Fibroblast of peridontal ligament (primary cell): ENCODE data around the gene MACC1.
A peak's percentile ranks its signal among the peaks of the same experiment; 100 is the strongest.

Source experiments
- DNase-seq: peaks from one replicate; pipeline ENCODE4 v3.0.0-alpha.2; 2010; ENCODE audit errors: extremely low read depth

MACC1 gene

DNA sequence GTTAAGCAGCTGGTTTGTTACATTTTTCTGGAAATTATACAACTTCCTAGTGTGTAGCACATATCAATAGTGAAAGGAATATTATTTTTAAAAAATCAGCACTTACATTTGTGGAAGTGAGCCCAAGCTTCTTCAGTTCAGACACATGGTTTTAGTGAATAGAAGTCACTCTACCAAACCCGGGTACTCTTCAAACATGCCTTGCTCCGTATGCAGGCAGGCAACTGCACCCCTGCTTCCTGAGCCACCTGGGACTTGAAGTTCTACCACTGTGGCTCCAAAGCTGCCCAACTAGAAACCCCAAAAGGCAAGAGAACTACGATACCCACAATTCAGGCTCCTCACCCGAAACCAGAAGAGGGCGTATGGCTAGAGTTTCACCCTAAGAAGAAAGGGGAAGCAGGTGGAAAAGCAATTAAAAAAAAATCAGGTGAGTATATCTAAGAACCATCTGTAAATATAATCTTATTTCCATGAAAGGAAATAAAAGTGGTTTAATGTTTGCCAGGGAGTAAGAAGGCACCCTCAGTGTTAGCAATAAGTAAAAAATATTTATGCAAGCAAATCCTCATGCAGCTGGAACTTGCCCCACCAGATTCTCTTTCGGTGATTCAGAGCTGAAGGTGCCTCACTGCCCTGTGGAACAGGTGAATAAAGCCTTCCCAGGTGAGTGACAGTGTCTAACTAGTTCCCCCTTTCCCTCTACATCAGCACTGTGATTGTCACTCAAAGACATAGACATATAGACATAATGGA is at the start of gene MACC1:
MACC1 (minus strand) TSS at position 192 of the 756 bp plus-strand sequence. CDS start 55,522 bp downstream, outside the sequence.
- DNase-seq: no peak

DNA sequence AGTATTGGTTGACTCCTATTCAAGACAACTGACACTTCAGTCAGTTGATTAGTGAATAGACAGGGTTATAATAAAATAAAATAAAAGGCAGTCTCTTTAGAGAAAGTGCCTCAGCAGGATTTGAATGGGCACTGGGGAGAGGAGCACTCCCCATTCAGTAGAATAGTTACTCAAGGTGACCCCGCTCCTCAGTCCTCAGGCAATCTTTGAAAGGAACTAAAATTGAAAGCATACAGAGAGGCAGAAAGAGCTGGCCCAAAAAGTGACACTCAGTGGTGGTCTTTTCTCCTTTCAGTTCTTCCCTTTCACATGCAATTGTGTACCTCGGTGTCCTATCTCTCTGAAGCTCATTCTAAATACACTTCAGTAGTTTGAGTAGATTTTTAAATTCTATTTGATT is 47.4 kb upstream of the MACC1 start:
- no peak for DNase-seq

DNA sequence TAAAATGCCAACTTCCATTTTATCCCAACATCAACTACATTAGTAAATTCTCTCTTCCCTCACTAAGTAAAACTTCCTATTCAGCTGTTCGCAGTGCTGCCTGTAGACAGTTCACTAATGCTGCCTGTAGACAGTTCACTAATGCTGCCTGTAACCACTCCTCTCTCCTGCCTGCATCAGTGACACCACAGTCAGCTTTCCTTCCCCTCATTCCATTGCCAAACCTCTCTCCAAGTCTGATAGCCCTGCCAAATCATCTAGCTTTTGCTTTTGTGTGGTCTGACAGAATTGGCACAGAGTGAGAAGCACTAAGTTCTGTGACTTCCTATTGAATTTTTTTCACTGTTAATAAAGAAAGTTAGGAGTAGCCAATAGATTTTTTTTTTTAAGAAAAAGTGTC is 43.0 kb upstream of the MACC1 start:
- peak; percentile 62 for DNase-seq

DNA sequence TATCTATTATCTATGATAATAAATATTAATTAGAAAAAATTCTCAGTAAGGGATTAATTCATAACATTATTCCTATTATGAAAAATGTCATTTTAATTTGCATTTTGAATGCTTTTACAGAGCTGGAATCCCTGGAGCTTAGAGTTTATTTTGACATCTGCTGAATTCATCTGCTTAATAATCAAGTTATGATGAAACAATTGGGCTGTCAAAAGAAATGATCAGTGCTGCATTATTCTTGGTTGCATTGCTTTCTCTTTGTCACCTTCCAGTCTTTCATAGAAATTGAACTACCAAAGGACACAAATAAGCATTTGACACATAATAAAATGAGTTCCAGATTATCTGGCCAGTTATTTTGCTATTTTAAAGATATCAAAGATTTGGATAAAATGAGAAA is 40.0 kb upstream of the MACC1 start:
- DNase-seq: no peak

GRCh38 chr7:20249920-20250319 is 32.7 kb upstream of the MACC1 start:
- DNase-seq: peak; percentile 81

DNA sequence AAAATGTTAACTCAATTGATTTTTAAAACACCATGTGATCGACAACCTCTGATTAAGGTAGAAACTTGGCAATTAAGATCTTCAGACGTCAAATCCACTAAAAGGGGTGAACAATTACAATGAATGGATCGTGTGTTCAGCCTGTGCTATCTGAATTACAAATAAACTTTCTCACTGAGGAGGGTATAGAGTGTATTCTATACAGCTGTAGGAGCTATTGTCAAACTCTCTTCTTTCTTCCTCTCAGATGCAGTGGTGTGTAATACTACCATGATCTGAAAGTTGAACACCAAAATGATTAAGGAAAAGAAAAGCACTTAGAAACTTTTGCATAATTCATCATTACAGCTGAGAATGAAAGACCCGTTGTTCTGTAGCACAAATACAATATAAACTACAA is 32.2 kb upstream of the MACC1 start:
- DNase-seq: no peak

GRCh38 chr7:20246236-20246635 is 29.1 kb upstream of the MACC1 start:
- no peak for DNase-seq

DNA sequence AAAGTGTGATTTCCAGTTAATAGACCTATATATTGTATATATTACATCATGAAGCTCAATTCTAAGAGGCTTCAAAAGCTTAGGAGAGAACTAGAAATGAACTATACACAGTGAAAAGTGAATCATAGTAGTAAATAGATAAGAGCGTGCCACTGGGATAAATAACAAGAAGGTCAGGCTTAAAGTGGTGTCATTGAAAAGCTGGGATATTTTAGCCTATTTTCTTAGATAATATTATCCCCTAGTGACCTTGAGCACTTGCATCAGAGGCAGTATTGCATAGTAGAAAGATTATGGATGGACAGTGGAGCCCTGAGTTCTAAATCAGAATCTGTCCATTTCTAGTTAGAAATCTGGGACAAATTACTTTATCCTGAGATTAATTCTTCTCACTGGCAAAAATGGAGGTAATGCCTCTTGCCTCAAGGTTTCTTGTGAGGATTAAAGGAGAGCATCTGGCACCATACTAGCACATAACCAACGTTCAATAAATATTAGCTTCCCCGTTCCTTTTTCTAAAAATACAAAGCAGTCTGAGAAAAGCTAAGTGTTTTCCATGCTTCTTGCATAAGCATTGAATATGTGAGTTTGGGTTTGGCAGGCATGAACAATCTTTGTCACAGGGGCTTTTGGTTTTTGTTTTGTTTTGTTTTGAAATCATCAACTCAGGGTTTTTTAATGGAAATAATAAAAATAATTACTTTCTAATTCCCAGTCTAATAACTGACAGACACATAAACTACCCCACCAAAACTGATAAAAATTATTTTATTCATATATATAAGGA is 27.3 kb upstream of the MACC1 start:
- no peak for DNase-seq

- no peak for DNase-seq
Measured at GRCh38 chr7:20241911-20242261, 24.7 kb upstream of the MACC1 start.

- DNase-seq: peak; percentile 96
Measured at GRCh38 chr7:20241194-20241910, 24.2 kb upstream of the MACC1 start.

GRCh38 chr7:20240080-20240926 is 23.1 kb upstream of the MACC1 start:
- no peak for DNase-seq

DNA sequence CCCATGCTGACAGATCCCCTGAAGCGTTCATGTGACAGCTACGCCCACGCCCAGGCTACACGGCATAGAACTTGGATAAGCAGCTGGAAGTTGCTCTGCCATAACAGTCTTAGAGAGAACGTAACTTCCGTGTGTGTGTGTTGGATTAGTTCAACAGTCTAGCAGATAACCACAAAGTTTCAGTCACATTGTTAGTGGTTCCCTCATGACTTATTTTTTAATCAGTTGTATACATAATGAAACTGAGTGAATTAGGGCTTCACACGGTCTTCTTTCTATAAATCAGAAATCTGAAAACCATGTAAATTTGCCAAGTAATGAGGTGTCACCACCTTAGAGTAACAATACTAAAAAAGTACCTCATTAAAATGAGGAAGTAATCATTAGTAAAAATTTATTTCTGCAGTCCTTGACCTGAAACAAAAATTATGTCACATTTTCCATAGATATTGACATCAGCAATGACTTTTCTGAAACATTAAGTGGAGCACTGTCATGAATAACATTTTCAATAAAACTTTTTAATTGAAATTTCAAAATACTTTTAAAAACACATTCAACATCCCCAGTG is 21.7 kb upstream of the MACC1 start:
- no peak for DNase-seq

- no peak for DNase-seq
Measured at GRCh38 chr7:20238194-20238753, 21.1 kb upstream of the MACC1 start.

DNA sequence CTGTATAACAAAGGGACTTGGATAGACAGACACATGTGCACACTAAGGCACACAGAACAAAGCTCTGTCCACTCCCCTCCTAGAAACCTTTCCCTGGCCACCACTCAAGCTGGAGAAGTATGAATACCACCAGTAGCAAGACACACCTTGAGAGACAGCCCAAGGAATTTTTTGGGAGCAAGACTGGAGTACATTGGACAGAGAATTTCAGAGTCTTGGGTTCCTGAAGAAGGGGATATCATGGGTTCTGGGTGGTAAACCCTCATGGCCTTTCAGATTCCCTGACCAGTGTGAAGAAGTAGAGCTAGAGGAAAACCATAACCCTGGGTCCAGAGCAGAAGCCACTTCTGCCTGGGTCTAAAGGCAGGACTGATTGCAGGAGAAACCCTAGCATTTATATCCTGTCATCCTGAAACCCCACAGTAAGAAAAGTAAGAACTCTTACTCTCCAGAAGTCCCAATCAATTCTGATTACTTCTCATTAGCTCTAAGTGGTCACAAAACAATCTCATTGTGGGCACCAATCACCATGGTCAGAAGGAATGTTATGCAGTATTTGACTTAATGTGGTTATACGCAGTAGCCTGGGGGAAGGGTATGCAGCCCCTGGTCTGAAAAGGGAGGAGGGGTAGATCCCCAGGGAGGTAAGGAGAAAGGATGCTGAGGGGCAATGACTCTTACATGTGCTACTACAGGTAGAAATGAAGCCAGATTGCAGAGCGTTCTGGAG is 20.4 kb upstream of the MACC1 start:
- no peak for DNase-seq

GRCh38 chr7:20236790-20237189 is 19.6 kb upstream of the MACC1 start:
- DNase-seq: no peak

DNA sequence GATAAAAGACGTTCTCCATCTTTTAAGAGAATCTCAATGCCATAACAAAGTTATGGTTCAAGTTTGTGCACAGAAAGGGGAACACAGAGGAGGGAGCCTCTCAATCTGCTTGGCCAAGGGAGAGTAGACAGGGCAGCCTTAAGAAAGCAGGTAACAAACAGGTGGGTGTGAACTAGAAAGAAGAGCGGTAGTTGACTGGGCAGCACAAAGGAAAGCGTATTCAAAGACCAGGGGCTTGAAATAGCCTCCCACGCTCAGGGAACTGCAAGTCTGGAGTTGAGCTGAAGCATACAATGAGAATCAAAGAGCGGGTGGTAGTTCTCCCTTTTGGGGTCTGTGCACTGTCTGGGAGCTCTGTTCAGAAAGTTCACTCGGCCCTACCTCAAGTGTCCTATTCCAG is 18.9 kb upstream of the MACC1 start:
- DNase-seq: no peak

DNA sequence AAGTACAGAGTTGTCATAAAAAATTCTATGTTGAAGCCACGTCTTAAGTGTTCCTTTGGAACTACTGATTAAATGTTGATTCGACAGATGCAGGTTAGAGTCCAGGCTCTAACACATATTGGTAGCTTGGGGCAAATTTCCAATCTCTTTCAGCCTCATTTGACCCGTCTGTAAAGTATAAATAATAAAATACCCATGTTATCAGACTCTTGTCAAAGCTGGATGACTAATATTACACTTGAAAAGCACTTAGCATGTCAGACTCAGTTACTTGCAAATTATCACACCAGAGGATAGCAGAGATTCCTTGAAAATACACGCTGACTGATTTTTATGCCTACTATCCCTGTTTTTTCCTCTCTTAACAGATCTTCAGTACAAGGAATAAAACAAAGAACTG is 18.1 kb upstream of the MACC1 start:
- no peak for DNase-seq

GRCh38 chr7:20233362-20233761 is 16.2 kb upstream of the MACC1 start:
- no peak for DNase-seq

DNA sequence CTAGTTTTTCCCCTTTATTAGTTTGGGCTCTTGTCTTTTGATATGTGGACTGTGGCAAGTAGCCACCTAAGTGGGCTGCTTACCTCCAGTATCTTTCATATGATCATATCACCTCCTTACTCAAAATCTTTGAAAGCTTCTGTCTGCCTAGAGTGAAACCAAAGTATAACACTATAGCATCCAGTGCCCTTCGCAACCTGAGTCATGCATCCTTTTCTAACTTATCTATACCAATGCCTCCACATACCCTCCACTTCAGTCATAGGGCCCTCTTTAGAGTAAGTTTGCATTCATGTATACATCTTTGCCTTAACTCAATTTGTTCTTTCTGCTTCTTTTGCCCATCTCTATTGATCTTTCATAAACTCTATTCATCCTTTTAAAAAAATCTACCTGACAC is 15.7 kb upstream of the MACC1 start:
- no peak for DNase-seq
